GM10266 (cell line): ENCODE measurements around the gene HDHD3.

Experiments
- DNase-seq: peaks from one replicate; pipeline ENCODE4 v3.0.0; 2012; ENCODE audit errors: extremely low spot score
- CTCF ChIP-seq: IDR thresholded peaks from 2 replicates; pipeline ENCODE4 v1.5.1; 2012; ENCODE audit warnings: mild to moderate bottlenecking, low read depth; ENCODE audit not compliant: control insufficient read depth, insufficient read depth; ENCODE audit errors: missing control alignments

Gene HDHD3

GRCh38 chr9:113375057-113376023 lies 1.4 kb downstream of the HDHD3 start:
- no peak for DNase-seq
- TF ChIP-seq CTCF, result no peak

- no peak for DNase-seq
- TF ChIP-seq CTCF, result no peak
Measured at GRCh38 chr9:113373676-113374392, 3.0 kb downstream of the HDHD3 start.

GRCh38 chr9:113373256-113373655 lies 3.5 kb downstream of the HDHD3 start:
- TF ChIP-seq CTCF, result no peak
- DNase-seq, result no peak

- TF ChIP-seq CTCF, result no peak
- no peak for DNase-seq
Measured at GRCh38 chr9:113372059-113372458, 4.7 kb downstream of the HDHD3 start.

GRCh38 chr9:113370806-113371325 lies 5.9 kb downstream of the HDHD3 start:
- TF ChIP-seq CTCF, result no peak

GRCh38 chr9:113369855-113370140 lies 7.0 kb downstream of the HDHD3 start:
- TF ChIP-seq CTCF, result no peak
- no peak for DNase-seq

More at GRCh38 chr9:113370806-113371325, 5.9 kb downstream of the HDHD3 start:
- no peak for DNase-seq
